ENCODE measurements around the gene ATP13A2.

GRCh38 chr1:16971341-16972188 lies 40.2 kb downstream of the ATP13A2 start:
- TF ChIP-seq, protein P1, sequence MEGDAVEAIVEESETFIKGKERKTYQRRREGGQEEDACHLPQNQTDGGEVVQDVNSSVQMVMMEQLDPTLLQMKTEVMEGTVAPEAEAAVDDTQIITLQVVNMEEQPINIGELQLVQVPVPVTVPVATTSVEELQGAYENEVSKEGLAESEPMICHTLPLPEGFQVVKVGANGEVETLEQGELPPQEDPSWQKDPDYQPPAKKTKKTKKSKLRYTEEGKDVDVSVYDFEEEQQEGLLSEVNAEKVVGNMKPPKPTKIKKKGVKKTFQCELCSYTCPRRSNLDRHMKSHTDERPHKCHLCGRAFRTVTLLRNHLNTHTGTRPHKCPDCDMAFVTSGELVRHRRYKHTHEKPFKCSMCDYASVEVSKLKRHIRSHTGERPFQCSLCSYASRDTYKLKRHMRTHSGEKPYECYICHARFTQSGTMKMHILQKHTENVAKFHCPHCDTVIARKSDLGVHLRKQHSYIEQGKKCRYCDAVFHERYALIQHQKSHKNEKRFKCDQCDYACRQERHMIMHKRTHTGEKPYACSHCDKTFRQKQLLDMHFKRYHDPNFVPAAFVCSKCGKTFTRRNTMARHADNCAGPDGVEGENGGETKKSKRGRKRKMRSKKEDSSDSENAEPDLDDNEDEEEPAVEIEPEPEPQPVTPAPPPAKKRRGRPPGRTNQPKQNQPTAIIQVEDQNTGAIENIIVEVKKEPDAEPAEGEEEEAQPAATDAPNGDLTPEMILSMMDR (conservative IDR thresholded peaks at IDR 0.05; ENCODE audit: low read length): no peak
- no peak for TF ChIP-seq EZH2phosphoT487 (IDR thresholded peaks at IDR 0.05; ENCODE audit: borderline replicate concordance, low read depth, low read length)
